IMR-90 (cell line): Measurements from ENCODE around the gene FLACC1.

Experiments used
- BHLHE40 ChIP-seq: fragments of 150-350 bp; IDR thresholded peaks from 2 replicates; pipeline ENCODE4 v1.6.1; 2016; ENCODE audit warnings: mild to moderate bottlenecking, low read depth, low read length
- CEBPB ChIP-seq: IDR thresholded peaks from 2 replicates; pipeline ENCODE4 v1.6.1; 2012; ENCODE audit warnings: low read depth, low read length, improper control_type of control experiment
- CHD1 ChIP-seq: IDR thresholded peaks from 2 replicates; pipeline ENCODE4 v1.6.1; 2012; ENCODE audit warnings: low read depth, low read length, improper control_type of control experiment
- FOS ChIP-seq: fragments of 150-350 bp; IDR thresholded peaks from 2 replicates; pipeline ENCODE4 v1.6.1; 2016; ENCODE audit warnings: low read depth, low read length
- MAZ ChIP-seq: IDR thresholded peaks from 2 replicates; pipeline ENCODE4 v1.6.1; 2012; ENCODE audit warnings: low read depth, mild to moderate bottlenecking, low read length, improper control_type of control experiment, moderate library complexity, borderline replicate concordance
- MXI1 ChIP-seq: IDR thresholded peaks from 2 replicates; pipeline ENCODE4 v1.6.1; 2012; ENCODE audit warnings: low read depth, mild to moderate bottlenecking, low read length, moderate library complexity, borderline replicate concordance
- NFE2L2 ChIP-seq: fragments of 150-350 bp; IDR thresholded peaks from 2 replicates; pipeline ENCODE4 v1.6.1; 2016; ENCODE audit warnings: low read depth, mild to moderate bottlenecking, low read length
- POLR2A ChIP-seq: IDR thresholded peaks from 2 replicates; pipeline ENCODE4 v1.6.1; 2012; ENCODE audit warnings: mild to moderate bottlenecking, low read depth, low read length
- RAD21 ChIP-seq: IDR thresholded peaks from 2 replicates; pipeline ENCODE4 v1.6.1; 2012; ENCODE audit warnings: low read length, improper control_type of control experiment
- SMC3 ChIP-seq: fragments of 150-350 bp; IDR thresholded peaks from 2 replicates; pipeline ENCODE4 v1.6.1; 2016; ENCODE audit warnings: low read depth, mild to moderate bottlenecking, antibody characterized with exemption, low read length, moderate library complexity
- TF ChIP-seq, protein P1 (sequence below): conservative IDR thresholded peaks from 2 replicates; pipeline ENCODE4 v1.5.1; 2012; ENCODE audit warnings: mild to moderate bottlenecking, low read depth, low read length, improper control_type of control experiment

DNA sequence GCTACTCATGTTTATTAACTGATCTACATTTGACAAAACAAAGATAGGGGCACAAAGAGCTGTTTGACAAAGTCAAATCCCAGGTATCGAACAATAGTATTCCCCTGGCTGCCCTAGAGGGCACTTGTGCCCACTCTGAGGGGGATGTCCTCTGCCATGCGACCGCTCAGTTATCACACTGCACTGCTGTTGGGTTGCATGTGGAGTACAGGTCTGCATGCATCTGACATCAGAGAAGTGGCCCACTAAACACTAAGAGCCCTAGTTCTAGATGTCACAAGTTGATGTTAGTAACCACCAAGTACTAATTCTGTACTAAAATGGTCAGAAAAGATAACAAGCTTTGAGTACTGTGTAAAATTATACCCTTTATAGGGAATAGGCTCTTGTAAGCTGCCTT, 20.1 kb upstream of the FLACC1 start:
- TF ChIP-seq CEBPB, result no peak
- TF ChIP-seq POLR2A, result no peak
- TF ChIP-seq MXI1, result no peak
- TF ChIP-seq, protein P1, sequence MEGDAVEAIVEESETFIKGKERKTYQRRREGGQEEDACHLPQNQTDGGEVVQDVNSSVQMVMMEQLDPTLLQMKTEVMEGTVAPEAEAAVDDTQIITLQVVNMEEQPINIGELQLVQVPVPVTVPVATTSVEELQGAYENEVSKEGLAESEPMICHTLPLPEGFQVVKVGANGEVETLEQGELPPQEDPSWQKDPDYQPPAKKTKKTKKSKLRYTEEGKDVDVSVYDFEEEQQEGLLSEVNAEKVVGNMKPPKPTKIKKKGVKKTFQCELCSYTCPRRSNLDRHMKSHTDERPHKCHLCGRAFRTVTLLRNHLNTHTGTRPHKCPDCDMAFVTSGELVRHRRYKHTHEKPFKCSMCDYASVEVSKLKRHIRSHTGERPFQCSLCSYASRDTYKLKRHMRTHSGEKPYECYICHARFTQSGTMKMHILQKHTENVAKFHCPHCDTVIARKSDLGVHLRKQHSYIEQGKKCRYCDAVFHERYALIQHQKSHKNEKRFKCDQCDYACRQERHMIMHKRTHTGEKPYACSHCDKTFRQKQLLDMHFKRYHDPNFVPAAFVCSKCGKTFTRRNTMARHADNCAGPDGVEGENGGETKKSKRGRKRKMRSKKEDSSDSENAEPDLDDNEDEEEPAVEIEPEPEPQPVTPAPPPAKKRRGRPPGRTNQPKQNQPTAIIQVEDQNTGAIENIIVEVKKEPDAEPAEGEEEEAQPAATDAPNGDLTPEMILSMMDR, result no peak
- no peak for TF ChIP-seq MAZ
- TF ChIP-seq BHLHE40, result no peak
- TF ChIP-seq NFE2L2, result no peak
- no peak for TF ChIP-seq FOS
- TF ChIP-seq RAD21, result no peak
- no peak for TF ChIP-seq SMC3
- TF ChIP-seq CHD1, result no peak
